NCI-H226 (cell line): ENCODE measurements around the gene CALM3.
"Not testable (repeated sequence)": the region's sequence is repeated elsewhere in the genome, so short reads cannot be mapped to it uniquely, and the experiment has no call there.

Source experiments
- DNase-seq: peaks from one replicate; pipeline ENCODE4 v3.0.0-alpha.2; 2015

CALM3 gene

GRCh38 chr19:46601318-46602224, at the start of gene CALM3:
TSS of gene CALM3 (plus strand) at chr19:46601330. CDS start at chr19:46601435, 105 bp downstream.
- no peak for DNase-seq

GRCh38 chr19:46552891-46553290, 48.2 kb upstream of the CALM3 start:
- DNase-seq, result no peak

GRCh38 chr19:46554161-46554560, 47.0 kb upstream of the CALM3 start:
- DNase-seq, result no peak

- no peak for DNase-seq
These were observed 45.4 kb upstream of the CALM3 start for GRCh38 chr19:46555628-46556280.

- not testable (repeated sequence) for DNase-seq
These were observed 44.7 kb upstream of the CALM3 start for GRCh38 chr19:46556471-46556870.

GRCh38 chr19:46559203-46559602, 41.9 kb upstream of the CALM3 start:
- DNase-seq, result no peak

GRCh38 chr19:46559675-46560074, 41.5 kb upstream of the CALM3 start:
- DNase-seq, result not testable (repeated sequence)

- no peak for DNase-seq
These were observed 36.4 kb upstream of the CALM3 start for GRCh38 chr19:46564701-46565100.

- DNase-seq, result no peak
These were observed 29.6 kb upstream of the CALM3 start for GRCh38 chr19:46571495-46571894.

GRCh38 chr19:46573679-46574498, 27.2 kb upstream of the CALM3 start:
- DNase-seq, result no peak

GRCh38 chr19:46574533-46574932, 26.6 kb upstream of the CALM3 start:
- DNase-seq, result peak; percentile 29

- DNase-seq, result no peak
These were observed 22.7 kb upstream of the CALM3 start for GRCh38 chr19:46578450-46578849.

GRCh38 chr19:46579361-46579879, 21.7 kb upstream of the CALM3 start:
- no peak for DNase-seq

- no peak for DNase-seq
These were observed 20.9 kb upstream of the CALM3 start for GRCh38 chr19:46580247-46580646.

- DNase-seq, result no peak
These were observed 15.6 kb upstream of the CALM3 start for GRCh38 chr19:46585539-46585938.

GRCh38 chr19:46586294-46586693, 14.8 kb upstream of the CALM3 start:
- no peak for DNase-seq

- no peak for DNase-seq
These were observed 13.3 kb upstream of the CALM3 start for GRCh38 chr19:46587861-46588260.

- DNase-seq, result no peak
These were observed 9.9 kb upstream of the CALM3 start for GRCh38 chr19:46591254-46591653.

- DNase-seq, result no peak
These were observed 9.3 kb upstream of the CALM3 start for GRCh38 chr19:46591870-46592269.

GRCh38 chr19:46596008-46596407, 5.1 kb upstream of the CALM3 start:
- DNase-seq, result peak; percentile 74

- no peak for DNase-seq
These were observed 2.7 kb upstream of the CALM3 start for GRCh38 chr19:46598372-46598917.

- no peak for DNase-seq
These were observed 1.3 kb upstream of the CALM3 start for GRCh38 chr19:46599716-46600373.
